GM19351 (cell line): ENCODE measurements around the gene CDC42BPA.

Experiments
- ATAC-seq: cut with Tn5 transposase; IDR thresholded peaks from one replicate; pipeline ENCODE4 v1.9.1; 2021; ENCODE audit warnings: mild to moderate bottlenecking, moderate library complexity; ENCODE audit not compliant: unreplicated experiment

Gene CDC42BPA

DNA sequence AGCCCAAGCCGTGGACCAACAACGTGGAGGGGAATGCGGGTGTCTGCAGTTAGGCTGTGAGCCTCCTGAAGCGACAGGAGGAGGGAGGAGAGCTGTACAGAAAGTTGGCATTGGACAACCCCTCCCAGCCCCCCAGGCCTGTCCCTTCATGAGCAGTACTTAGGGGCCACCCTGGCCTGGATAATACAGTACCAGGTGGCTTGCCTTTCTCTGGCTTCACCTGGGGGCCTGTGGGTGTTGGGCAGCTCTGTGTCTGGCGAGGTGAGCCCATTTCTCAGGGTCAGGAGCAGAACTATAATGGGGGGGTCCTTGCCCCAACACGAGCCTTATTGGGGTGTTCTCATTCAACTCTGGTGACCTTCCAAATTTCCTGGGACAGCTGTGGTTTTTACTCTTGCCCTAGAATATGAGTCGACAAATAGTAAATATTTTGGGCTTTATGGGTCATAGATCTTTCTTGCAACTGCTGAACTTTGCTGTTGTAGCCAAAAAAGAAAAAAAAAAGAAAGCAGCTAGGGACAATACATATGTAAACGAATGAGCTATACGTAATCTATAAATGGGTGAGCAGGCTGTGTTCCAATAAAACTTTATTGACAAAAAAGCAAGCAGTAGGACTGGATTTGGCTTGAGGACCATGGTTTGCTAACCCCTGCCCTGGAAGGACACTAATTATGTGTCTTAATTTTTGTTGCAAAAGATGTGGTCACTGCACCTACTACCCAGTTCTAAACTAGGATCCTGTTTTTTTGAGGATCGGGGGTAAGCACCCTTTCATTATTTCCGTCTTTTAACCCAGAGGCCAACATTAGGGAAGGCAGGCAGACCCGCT, 366.8 kb downstream of the CDC42BPA start:
- ATAC-seq: no peak

DNA sequence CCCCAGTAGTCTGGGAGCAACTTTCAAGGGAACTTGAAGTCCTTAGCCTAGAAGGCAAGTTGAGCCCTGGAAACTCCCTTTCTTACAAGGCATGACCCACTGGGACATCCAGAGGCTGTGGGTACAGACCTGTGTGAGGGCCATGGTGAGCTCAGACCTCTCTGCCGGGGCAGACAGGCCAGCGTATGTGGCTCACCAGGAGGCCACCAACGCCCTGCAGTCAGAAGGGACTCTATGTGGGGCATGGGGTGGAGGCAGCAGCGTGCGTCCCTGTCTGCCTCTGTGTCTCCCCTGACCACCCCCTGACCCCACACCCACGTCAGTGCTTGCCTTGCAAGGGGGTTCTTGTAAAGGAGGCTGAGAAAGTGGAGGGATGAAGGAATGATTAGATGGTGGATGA, 367.4 kb downstream of the CDC42BPA start:
- ATAC-seq: no peak

DNA sequence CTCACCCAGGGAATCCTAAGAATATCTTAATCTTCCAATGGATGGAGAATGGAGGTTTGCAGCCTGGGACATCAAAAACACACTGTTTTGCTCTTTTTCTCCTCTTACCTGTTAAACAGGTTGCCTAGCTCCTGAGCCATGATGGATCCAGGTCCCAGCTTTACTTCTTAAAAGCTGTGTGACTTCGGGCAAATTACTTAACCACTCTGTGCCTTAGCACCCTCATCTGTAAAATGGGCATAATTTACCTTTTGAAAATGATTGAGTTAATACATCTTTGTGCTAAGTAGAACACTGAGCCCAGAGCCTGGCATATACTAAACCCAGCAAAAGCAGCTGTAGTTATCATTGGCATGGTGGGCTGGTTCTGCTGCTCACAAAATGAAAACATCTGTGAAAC, 368.0 kb downstream of the CDC42BPA start:
- no peak for ATAC-seq

DNA sequence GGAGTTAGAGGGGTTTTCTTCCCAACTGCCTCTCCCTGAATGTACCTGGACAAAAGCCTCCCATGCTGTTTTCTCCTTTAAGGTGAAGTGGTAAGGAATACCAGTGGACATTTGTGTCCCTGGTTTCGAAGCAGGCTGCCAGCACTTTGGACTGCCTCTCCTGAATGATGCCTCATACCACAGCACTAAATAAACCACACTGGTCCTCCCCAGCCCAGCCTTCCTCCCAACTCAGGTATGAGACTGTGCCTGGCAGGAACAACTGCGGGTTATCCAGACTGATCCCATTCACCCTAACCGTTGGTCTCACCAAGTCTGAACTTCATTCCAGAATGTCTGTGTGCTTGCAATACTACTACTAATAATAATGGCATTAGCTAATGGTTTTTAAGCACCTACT, 368.9 kb downstream of the CDC42BPA start:
- no peak for ATAC-seq

DNA sequence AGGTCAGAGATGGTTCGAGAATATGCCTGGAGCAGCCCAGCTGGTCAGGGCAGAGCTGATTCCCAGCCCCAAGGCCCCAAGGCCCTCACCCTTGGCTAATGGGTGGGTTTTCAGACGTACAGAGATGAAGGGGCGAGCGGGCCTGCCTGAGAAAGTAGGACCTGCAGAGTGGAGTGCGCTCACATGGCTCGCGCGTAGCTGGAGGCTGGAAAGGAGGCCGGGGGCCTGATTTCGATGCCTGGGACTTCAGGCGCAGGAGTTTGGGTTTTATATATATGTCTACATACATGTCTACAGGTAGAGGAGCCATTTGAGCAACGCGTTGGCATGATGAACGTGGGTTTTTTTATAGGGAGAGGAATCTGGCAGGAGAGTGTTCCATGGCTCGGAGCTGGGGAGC, 369.3 kb downstream of the CDC42BPA start:
- no peak for ATAC-seq

DNA sequence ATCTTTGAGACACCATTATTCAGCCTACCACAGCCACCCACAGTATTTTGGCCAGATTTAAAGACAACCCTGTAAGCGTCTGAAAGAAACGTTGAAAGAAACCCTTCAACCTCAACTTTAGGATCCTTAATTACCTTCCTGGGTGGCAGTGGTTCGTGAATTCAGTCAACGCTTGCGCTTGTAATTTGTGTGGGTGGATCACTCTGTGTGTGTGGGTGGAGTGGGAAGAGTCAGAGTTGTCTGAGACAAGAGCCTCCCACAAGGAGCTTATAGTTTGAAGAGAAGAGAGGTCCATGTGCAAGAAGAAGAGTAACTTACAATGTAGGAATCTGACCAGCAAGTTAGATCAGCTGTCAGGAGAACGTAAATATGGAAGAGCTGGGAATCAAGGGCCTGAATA, 369.8 kb downstream of the CDC42BPA start:
- no peak for ATAC-seq

DNA sequence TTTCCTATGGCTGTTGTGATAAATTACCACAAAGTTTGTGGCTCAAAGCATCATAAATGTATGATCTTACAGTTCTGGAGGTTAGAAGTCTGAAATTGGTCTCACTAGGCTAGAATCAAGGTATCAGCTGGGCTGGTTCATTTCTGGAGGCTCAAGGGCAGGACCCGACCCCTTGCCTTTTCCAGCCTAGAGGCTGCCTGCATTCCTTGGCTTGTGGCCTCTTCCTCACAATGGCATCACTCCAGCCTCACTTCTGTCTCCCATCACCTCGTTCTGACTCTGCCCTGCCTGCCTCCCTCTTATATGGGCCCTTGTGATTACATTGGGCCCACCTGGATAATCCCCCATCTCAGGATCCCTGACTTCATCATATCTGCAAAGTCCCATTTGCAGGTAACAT, 370.2 kb downstream of the CDC42BPA start:
- no peak for ATAC-seq

DNA sequence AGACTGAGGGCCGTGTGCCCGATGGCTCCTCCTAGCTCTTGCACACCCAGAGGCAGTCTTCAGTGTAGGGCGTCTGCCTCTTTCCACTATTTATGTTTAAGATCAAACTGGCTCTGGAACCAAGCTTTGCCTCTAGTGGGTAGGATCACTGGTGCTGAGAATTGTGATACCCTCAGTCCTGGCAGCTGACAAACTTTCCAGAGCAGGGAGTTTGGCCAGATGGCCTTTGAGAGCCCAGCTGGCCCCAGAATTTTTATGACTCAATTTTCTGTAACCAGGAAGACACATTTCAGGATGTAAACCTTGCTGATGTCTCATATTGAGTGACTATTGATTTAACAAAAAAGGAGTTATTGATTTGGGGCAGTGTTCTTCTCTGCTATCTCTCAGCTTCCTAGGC, 371.5 kb downstream of the CDC42BPA start:
- no peak for ATAC-seq

DNA sequence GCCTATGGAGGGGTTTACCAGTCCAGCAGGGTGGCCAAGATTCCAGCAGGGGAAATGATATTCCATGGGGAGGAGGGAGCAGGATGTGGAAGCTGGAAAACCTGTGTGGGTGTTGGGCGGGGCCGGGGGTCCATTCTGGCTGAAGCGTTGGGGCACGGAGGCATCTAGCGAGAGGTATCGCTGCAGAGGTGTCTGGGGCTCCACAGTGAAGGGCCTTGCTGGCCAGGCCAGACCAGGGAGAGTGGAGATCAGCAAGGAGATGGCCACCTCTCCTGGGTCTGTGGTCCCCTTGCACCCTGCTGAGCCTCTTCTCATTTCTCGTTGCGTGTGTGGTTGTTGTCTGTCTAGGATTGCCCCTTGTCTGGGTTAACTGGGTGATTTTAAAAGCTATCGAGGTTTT, 372.0 kb downstream of the CDC42BPA start:
- no peak for ATAC-seq

DNA sequence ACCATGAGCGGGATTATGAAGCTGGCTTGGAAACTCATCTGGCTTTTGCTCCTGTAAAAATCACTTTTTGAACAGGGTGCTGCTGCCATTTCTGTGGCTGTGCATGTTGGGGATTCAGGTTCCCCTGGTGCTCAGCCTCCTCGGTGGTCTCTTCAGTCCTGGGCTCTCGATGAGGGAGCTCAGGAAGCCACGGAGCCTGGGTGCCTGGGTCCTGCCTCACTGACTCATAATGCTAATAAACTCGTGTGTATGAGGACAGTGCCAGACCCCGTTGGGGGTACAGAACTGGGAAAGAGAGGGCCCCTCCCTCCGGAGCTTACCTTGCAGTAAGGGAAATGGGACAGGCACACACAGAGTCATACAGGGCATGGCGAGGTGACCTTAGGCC, 372.4 kb downstream of the CDC42BPA start:
- ATAC-seq: no peak

DNA sequence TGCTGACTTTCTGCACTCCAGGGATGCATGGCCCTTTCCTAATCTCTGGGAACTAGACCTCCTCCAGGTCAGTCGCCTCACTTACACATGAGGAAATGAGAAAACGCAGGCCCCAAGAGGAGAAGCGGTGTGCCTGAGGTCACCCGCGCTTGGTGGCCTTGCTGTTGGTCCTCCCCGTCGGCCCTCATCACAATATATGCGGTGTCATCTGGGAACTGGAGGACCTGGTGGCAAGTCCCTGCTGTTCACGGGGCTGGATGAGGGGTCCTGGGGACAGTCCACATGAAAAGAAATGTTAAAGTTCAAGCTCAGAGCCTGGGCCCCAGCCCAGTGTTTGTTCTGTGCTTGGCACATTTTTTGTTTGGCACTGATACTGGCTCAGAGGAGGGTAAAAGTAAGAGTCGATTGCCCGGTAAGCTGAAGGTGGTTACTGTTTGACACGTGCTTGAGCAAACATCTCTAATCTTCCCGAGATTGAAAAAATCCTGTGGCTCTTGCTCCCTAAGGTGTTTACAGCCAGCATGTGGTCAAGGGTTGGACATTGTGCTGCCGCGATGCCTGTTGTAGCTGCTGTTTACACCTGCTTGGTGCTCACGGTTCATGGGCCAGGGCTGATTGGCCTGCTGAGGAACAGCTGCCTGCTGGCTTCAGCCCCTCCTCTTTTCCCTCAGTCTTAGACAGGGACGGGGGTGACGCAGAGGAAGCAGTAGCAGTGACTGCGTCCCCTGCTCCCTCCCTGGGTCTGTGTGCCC, 373.0 kb downstream of the CDC42BPA start:
- no peak for ATAC-seq

DNA sequence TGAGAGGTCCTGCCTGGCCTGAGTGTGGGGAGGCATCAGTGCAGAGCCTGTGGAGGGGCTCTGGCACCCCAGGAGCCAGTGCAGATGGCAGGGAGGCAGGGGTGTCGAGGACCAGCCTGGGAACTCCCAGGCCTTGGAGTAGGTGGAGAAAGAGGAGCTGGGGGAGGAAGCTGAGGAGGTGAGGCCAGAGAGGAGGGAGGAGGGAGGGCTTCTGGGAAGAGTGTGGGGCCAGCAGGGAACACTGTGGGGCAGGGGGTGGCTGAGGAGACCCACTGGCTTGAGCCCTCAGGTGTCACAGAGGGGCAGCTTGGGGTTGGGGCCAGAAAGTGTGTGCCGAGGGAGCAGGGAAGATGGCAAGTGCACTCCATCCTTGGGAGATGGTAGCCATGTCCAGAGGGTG, 374.4 kb downstream of the CDC42BPA start:
- no peak for ATAC-seq

DNA sequence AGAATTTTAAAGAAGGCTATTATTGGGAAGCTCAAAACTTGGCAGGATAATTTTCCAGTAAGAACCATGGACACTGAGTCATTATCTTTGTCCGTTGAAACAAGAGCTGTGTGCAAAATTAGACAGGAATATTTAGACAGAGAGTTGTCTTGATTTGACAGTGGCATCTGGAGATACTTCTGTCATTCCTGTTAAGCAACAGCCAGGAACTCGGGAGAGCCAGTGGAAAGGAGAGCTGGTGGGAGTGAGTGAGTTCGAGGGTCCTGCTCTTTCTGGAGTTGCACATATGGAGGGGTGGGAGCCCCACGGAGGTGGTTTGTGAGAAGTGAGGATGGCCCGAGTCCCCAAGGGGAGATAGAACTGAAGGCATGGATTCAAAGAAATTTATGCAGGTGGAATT, 375.1 kb downstream of the CDC42BPA start:
- no peak for ATAC-seq

DNA sequence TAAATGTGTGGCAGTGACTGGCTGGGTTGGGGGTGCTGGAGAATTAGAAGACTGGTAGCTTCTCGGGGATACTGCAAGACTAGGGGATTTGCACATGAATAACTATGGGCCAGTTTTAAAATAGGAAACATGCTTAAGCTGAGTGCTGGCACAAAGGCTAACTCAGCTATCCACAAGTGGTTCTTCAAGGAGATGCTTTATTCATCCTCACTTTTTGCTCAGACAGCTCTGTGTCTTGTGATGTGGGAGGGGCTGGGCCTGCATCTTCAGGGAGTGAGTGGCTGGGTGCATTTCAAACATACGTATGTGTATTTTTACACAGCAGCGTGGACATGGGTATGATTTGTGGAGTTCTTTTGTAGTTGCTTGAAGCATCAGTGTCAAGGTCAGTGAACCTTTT, 375.9 kb downstream of the CDC42BPA start:
- ATAC-seq: no peak

DNA sequence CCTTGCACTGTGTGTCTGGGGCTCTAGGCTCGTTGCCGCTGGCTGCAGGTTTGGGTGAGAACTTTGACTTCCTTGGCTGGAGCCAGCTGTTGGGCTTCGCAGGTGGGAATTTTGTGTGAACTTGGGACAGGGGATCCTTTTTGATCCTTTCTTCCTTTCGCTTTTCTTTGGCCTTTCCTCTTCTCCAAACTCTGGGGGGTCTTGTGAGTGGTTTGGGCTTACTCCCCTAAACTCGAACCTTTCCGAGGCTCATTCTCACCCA, 377.6 kb downstream of the CDC42BPA start:
- ATAC-seq: no peak

DNA sequence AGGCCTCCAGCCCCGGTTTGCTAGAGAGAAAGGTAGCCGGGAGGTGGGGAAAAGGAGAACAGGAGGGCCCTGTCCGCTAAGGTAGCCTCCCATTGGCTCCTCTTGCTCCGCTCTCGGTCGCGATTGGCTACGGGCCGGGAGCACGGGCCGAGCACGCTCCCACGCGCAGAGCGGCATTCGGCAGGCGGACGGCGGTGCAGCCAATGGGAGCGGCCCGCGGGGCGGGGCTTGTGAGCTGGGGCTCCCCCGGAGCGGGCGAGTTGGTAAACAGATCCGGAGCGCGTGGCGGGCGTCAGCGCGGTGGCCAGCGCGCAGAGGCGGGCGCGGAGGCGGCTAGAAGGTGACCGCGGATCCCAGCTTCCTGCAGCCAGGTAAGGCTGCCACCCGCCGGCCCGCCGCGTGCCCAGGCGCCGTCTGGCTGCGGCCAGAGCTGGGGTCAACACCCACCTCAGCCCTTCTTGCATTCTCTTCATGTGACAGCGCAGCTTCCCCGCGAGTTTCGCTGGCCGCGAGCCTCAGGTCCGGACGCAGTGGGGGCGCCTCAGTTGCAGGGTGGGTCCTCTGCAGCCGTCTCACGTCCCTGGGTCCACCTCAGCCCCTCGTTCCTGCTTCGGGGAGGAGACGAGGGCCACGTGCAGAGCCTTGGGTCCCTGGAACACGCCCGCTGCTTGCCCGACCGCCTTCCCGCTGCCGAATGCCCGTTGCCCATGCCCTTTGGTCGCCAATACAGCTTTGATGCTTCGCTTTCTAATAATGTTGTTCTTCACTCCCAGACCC, 378.1 kb downstream of the CDC42BPA start, which contains the start of gene COQ8A:
Gene COQ8A (plus strand): TSS at position 266 of the 777 bp plus-strand sequence. CDS start 21,092 bp downstream, outside the sequence.
- peak; percentile 91 for ATAC-seq
